ACHN (cell line): ENCODE results near the gene PTPN14.

ENCODE experiments used
- DNase-seq: peaks from one replicate; pipeline ENCODE4 v3.0.0-alpha.2; 2015
- in situ Hi-C: cut with HindIII; loops from 2 replicates; pipeline ENCODE4 v1.10.0; 2017; ENCODE audit warnings: low sequenced_read_pairs, low pct_ligation_motif_present, low pct_unique_long_range_greater_than_20kb

The PTPN14 gene

GRCh38 chr1:214573386-214574318, 22.2 kb upstream of the PTPN14 start:
- DNase-seq = no peak
- in situ Hi-C loops = no loop called here

GRCh38 chr1:214571281-214571680, 19.9 kb upstream of the PTPN14 start:
- in situ Hi-C loops = no loop called here

GRCh38 chr1:214570442-214570841, 19.0 kb upstream of the PTPN14 start:
- DNase-seq = peak; percentile 50
- in situ Hi-C loops = no loop called here

More at GRCh38 chr1:214571281-214571680, 19.9 kb upstream of the PTPN14 start:
- no peak for DNase-seq

GRCh38 chr1:214569357-214570004, 18.1 kb upstream of the PTPN14 start:
- peak; percentile 57 for DNase-seq
- in situ Hi-C loops = no loop called here

GRCh38 chr1:214568328-214568727, 16.9 kb upstream of the PTPN14 start:
- in situ Hi-C loops = no loop called here
- DNase-seq = no peak

- in situ Hi-C loops = no loop called here
- DNase-seq = no peak
Measured at GRCh38 chr1:214567481-214567980, 16.1 kb upstream of the PTPN14 start.

- in situ Hi-C loops = no loop called here
Measured at GRCh38 chr1:214566158-214567104, 15.0 kb upstream of the PTPN14 start.

GRCh38 chr1:214565310-214565709, 13.9 kb upstream of the PTPN14 start:
- in situ Hi-C loops = no loop called here
- DNase-seq = no peak

More at GRCh38 chr1:214566158-214567104, 15.0 kb upstream of the PTPN14 start:
- DNase-seq = peak; percentile 93

GRCh38 chr1:214563881-214564280, 12.5 kb upstream of the PTPN14 start:
- DNase-seq = no peak
- in situ Hi-C loops = no loop called here

- DNase-seq = peak; percentile 84
- in situ Hi-C loops = no loop called here
Measured at GRCh38 chr1:214557952-214558735, 6.7 kb upstream of the PTPN14 start.

- DNase-seq = no peak
- in situ Hi-C loops = no loop called here
Measured at GRCh38 chr1:214553142-214553710, 1.8 kb upstream of the PTPN14 start.

GRCh38 chr1:214552174-214552608, 789 bp upstream of the PTPN14 start:
- in situ Hi-C loops = no loop called here
- peak; percentile 95 for DNase-seq

- DNase-seq = peak; percentile 61
- in situ Hi-C loops = no loop called here
Measured at GRCh38 chr1:214550857-214551435, 456 bp downstream of the PTPN14 start.

GRCh38 chr1:214550013-214550856, 1.2 kb downstream of the PTPN14 start:
- in situ Hi-C loops = no loop called here
- DNase-seq = peak; percentile 64

- no peak for DNase-seq
- in situ Hi-C loops = no loop called here
Measured at GRCh38 chr1:214549604-214550003, 1.8 kb downstream of the PTPN14 start.

- in situ Hi-C loops = no loop called here
- DNase-seq = peak; percentile 52
Measured at GRCh38 chr1:214548988-214549387, 2.4 kb downstream of the PTPN14 start.
